Smooth muscle cell (in vitro differentiated cells): ENCODE data around the gene CPLX3. TPM values are rescaled to one million over a fixed set of nuclear protein-coding genes. Genes with fewer than 3 reads are reported as not detected.

Experiments used
- DNase-seq: peaks from one replicate; lab custom pipeline; 2025; ENCODE audit not compliant: unreplicated experiment; lab: John Stamatoyannopoulos, UW
- H2AFZ ChIP-seq: fragments of 200-600 bp; sonication (generic); 2 replicates; pipeline ENCODE4 v1.6.0; 2016; ENCODE audit warnings: antibody characterized with exemption, low read depth, mild to moderate bottlenecking
- H3F3A ChIP-seq: fragments of 200-600 bp; sonication (generic); 2 replicates; pipeline ENCODE4 v1.6.0; 2017; ENCODE audit warnings: antibody characterized with exemption, low read depth
- H3K27ac ChIP-seq: fragments of 200-600 bp; sonication (generic); 2 replicates; pipeline ENCODE4 v1.5.1; 2016; ENCODE audit warnings: low read depth, mild to moderate bottlenecking
- H3K27me3 ChIP-seq: fragments of 200-600 bp; sonication (generic); 2 replicates; pipeline ENCODE4 v1.6.1; 2016; ENCODE audit warnings: low read depth, mild to moderate bottlenecking
- H3K36me3 ChIP-seq: fragments of 200-600 bp; sonication (generic); 2 replicates; pipeline ENCODE4 v1.5.1; 2016; ENCODE audit warnings: low read depth
- H3K4me1 ChIP-seq: fragments of 200-600 bp; sonication (generic); 2 replicates; pipeline ENCODE4 v1.5.1; 2016; ENCODE audit warnings: low read depth
- H3K4me2 ChIP-seq: fragments of 200-600 bp; sonication (generic); 2 replicates; pipeline ENCODE4 v1.6.0; 2016; ENCODE audit warnings: mild to moderate bottlenecking
- H3K4me3 ChIP-seq: fragments of 200-600 bp; sonication (generic); 2 replicates; pipeline ENCODE4 v1.5.1; 2016; ENCODE audit warnings: mild to moderate bottlenecking
- H3K79me2 ChIP-seq: fragments of 200-600 bp; sonication (generic); 2 replicates; pipeline ENCODE4 v1.6.0; 2016; ENCODE audit warnings: low read depth, mild to moderate bottlenecking
- H3K9ac ChIP-seq: fragments of 200-600 bp; sonication (generic); 2 replicates; pipeline ENCODE4 v1.6.0; 2016; ENCODE audit warnings: low read depth
- H3K9me3 ChIP-seq: fragments of 200-600 bp; sonication (generic); replicated peaks from 2 replicates; pipeline ENCODE4 v1.5.1; 2016; ENCODE audit warnings: low read depth
- H4K20me1 ChIP-seq: fragments of 200-600 bp; sonication (generic); 2 replicates; pipeline ENCODE4 v1.6.0; 2016; ENCODE audit warnings: low read depth
- CTCF ChIP-seq: fragments of 200-600 bp; sonication (generic); IDR thresholded peaks from 2 replicates; pipeline ENCODE4 v1.5.1; 2017; ENCODE audit warnings: borderline replicate concordance, mild to moderate bottlenecking, antibody characterized with exemption; ENCODE audit not compliant: insufficient read depth, poor library complexity, severe bottlenecking
- WGBS: methylation state at CpG from one replicate; pipeline ENCODE4 v1.1.7; 2016; ENCODE audit warnings: low lambda C conversion rate; 5-methylcytosine and 5-hydroxymethylcytosine counted together
- polyA plus RNA-seq: library from polyadenylated mRNA; unstranded; fragments of >200 nt; fragmentation: Nextera tagmentation; extraction: Ambion mirVana; gene quantifications from 2 replicates; pipeline ENCODE4 v1.2.1, GENCODE V29; 2016
- total RNA-seq: library from RNA; depleted of rRNA; stranded (reverse); fragments of >200 nt; gene quantifications from 2 replicates; pipeline ENCODE4 v1.2.3, GENCODE V29; 2014

CPLX3 gene
- total and polyA plus RNA-seq, 2 experiments from 2014 or later, result 0.22 TPM; not detected in 1

GRCh38 chr15:74872702-74873035, 46.2 kb downstream of the CPLX3 start:
- TF ChIP-seq CTCF, result no peak
- peak overlapping the region; percentile 100 for H3K4me2 ChIP-seq
- WGBS, result 5% methylated on average over 11 of the region's 11 CpGs

GRCh38 chr15:74873036-74873755, 46.8 kb downstream of the CPLX3 start, which contains the start of gene SCAMP2:
Gene SCAMP2 (minus strand): TSS chr15:74873365. CDS start chr15:74873255, 110 bp downstream.
- peak; percentile 95 for DNase-seq

More at GRCh38 chr15:74872702-74873035, 46.2 kb downstream of the CPLX3 start:
- H3K4me3 ChIP-seq, result peak overlapping the region; percentile 97
- no peaks in the 10 kb centered on the region for H3K36me3 ChIP-seq
- H3K9ac ChIP-seq, result peak overlapping the region; percentile 98
- peaks cover 51% of the 10 kb centered on the region for H3K79me2 ChIP-seq
- no peaks in the 10 kb centered on the region for H3F3A ChIP-seq
- no peaks in the 10 kb centered on the region for H3K9me3 ChIP-seq
- H3K4me1 ChIP-seq, result peaks cover 11% of the 10 kb centered on the region
- peaks cover 50% of the 10 kb centered on the region for H4K20me1 ChIP-seq
- no peaks in the 10 kb centered on the region for H3K27me3 ChIP-seq
- no peak for DNase-seq
- peak overlapping the region; percentile 96 for H2AFZ ChIP-seq
- H3K27ac ChIP-seq, result peak overlapping the region; percentile 95

GRCh38 chr15:74873756-74874424, 47.5 kb downstream of the CPLX3 start:
- H3K27me3 ChIP-seq, result no peaks in the 10 kb centered on the region
- WGBS, result 48% methylated on average over 16 of the region's 16 CpGs
- no peaks in the 10 kb centered on the region for H3K9me3 ChIP-seq
- no peaks in the 10 kb centered on the region for H3F3A ChIP-seq
- H3K4me1 ChIP-seq, result peaks cover 11% of the 10 kb centered on the region
- peak overlapping the region; percentile 100 for H3K4me2 ChIP-seq
- H3K9ac ChIP-seq, result peak overlapping the region; percentile 98
- peak overlapping the region; percentile 50 for H2AFZ ChIP-seq
- H3K27ac ChIP-seq, result no peak overlapping the region
- H3K79me2 ChIP-seq, result peaks cover 38% of the 10 kb centered on the region
- no peaks in the 10 kb centered on the region for H3K36me3 ChIP-seq
- H3K4me3 ChIP-seq, result peak overlapping the region; percentile 97
- DNase-seq, result peak; percentile 28
- H4K20me1 ChIP-seq, result peaks cover 38% of the 10 kb centered on the region
- TF ChIP-seq CTCF, result no peak

More at GRCh38 chr15:74873036-74873755, 46.8 kb downstream of the CPLX3 start, which contains the start of gene SCAMP2:
- H3K4me2 ChIP-seq, result peak within 1 kb of the TSS; percentile 100
- peak within 1 kb of the TSS; percentile 98 for H3K9ac ChIP-seq
- H3F3A ChIP-seq, result no peaks in the 10 kb centered on the region
- peaks cover 11% of the 10 kb centered on the region for H3K4me1 ChIP-seq
- peak within 1 kb of the TSS; percentile 97 for H3K4me3 ChIP-seq
- peaks cover 45% of the 10 kb centered on the region for H4K20me1 ChIP-seq
- peak within 1 kb of the TSS; percentile 95 for H3K27ac ChIP-seq
- no peaks in the 10 kb centered on the region for H3K9me3 ChIP-seq
- no peaks in the 10 kb centered on the region for H3K36me3 ChIP-seq
- WGBS, result under 1% methylated on average over 37 of the region's 52 CpGs
- TF ChIP-seq CTCF, result no peak
- peaks cover 45% of the 10 kb centered on the region for H3K79me2 ChIP-seq
- peak within 1 kb of the TSS; percentile 96 for H2AFZ ChIP-seq
- H3K27me3 ChIP-seq, result no peaks in the 10 kb centered on the region
